Psoas muscle (tissue), 8 donors: ENCODE measurements around the gene ART3. TPM values are rescaled to one million over a fixed set of nuclear protein-coding genes. Genes with fewer than 3 reads are reported as not detected.
"Not testable (repeated sequence)": the region's sequence is repeated elsewhere in the genome, so short reads cannot be mapped to it uniquely, and the experiment has no call there.

Experiments used
- ATAC-seq, 4 donors: fragments of 200-7000 bp; cut with Tn5 transposase; one replicate each; pipeline ENCODE4 v1.9.1; 2020; ENCODE audit warnings: moderate library complexity in 3 of 4, mild to moderate bottlenecking in 2 of 4
- DNase-seq, 2 donors: peaks; one replicate each; pipeline ENCODE4 v3.0.0-alpha.2; 2020
- H3K27ac ChIP-seq: fragments of 200-600 bp; one replicate; pipeline ENCODE4 v1.8.0; 2022
- H3K27me3 ChIP-seq, 3 donors: fragments of 200-600 bp in 1 of 3; one replicate each; pipeline versions ENCODE4 v1.6.1 to v1.8.0; 2013 to 2022; ENCODE audit warnings: low read length in 2 of 3, mild to moderate bottlenecking in 2 of 3, moderate library complexity in 1 of 3; ENCODE audit not compliant: insufficient read depth in 3 of 3
- H3K36me3 ChIP-seq, 2 donors: fragments of 200-600 bp in 1 of 2; one replicate each; pipeline versions ENCODE4 v1.6.1 to v1.8.0; 2013 to 2022; ENCODE audit warnings: low read depth in 1 of 2, mild to moderate bottlenecking in 1 of 2, moderate library complexity in 1 of 2; ENCODE audit not compliant: insufficient read depth in 1 of 2
- H3K4me1 ChIP-seq: fragments of 200-600 bp; one replicate; pipeline ENCODE4 v1.8.0; 2022
- H3K4me3 ChIP-seq: fragments of 200-600 bp; one replicate; pipeline ENCODE4 v1.8.0; 2022; ENCODE audit warnings: mild to moderate bottlenecking
- H3K9me3 ChIP-seq: fragments of 200-600 bp; one replicate; pipeline ENCODE4 v1.8.0; 2022
- CTCF ChIP-seq: fragments of 200-600 bp; IDR thresholded peaks from one replicate; pipeline ENCODE4 v1.8.0; 2022; ENCODE audit warnings: antibody characterized with exemption
- WGBS, 3 donors: extraction: QIAGEN DNeasy Blood & Tissue Kit; methylation state at CpG; one replicate each; pipeline versions ENCODE4 v1.1.6 to v1.1.7; 2013; 5-methylcytosine and 5-hydroxymethylcytosine counted together
- intact Hi-C, 2 donors: fragments of 100-400 bp; cut with DNase I; formaldehyde crosslinking; loops; one replicate each; pipeline versions ENCODE4 v1.11.0 to v1.14.2; 2022
- polyA plus RNA-seq, 3 donors: library from polyadenylated mRNA; stranded (reverse); fragments of 200-250 nt; gene quantifications; one replicate each; pipeline ENCODE4 v1.2.3, GENCODE V29; 2013
- total RNA-seq, 4 donors: library from RNA; stranded (reverse); fragmentation: NEBNext Ultra II Directional in 2 of 4; extraction: Animal tissue kit (Norgen Biotek cat#: 25700) in 2 of 4; gene quantifications; one replicate each; pipeline versions ENCODE4 v1.2.1 to v1.2.4, GENCODE V29; 2021 to 2023
- donor health status: healthy with polysubstance abuse.
- donor health status: DM: no; HTN: no; CAD: no; lungs with moderate emphysema.
- donor health status: Bipolar disorder and iron deficiency.
- donor health status: healthy.
- donor health status: DM: yes; HTN: yes; CAD: no.
- donor health status: DM: no; HTN: no; CAD: no.
- donor health status: DM: no; HTN: no; CAD: no.
- donor health status: DM: yes; HTN: yes; CAD: no.

The ART3 gene
- total and polyA plus RNA-seq, 7 donors: 33.1 to 218 (median 133) TPM

GRCh38 chr4:76035799-76036380 is 38.6 kb upstream of the ART3 start, which contains the start of gene CXCL11:
Gene CXCL11, minus strand, starts transcription at chr4:76036070. Its CDS starts 83 bp downstream, at chr4:76035987.
- H3K27ac ChIP-seq: no peak within 1 kb of the TSS
- DNase-seq (no peak), ATAC-seq (no peak)
- H3K27me3 ChIP-seq: no peaks in the 10 kb centered on the region
- intact Hi-C loops: no loop called here
- WGBS, 3 donors: 77 to 85% (median 81%) methylated on average over 2 of the region's 2 CpGs
- no peaks in the 10 kb centered on the region for H3K36me3 ChIP-seq
- H3K4me3 ChIP-seq: no peak within 1 kb of the TSS
- no peaks in the 10 kb centered on the region for H3K9me3 ChIP-seq
- TF ChIP-seq CTCF: no peak
- H3K4me1 ChIP-seq: no peaks in the 10 kb centered on the region

DNA sequence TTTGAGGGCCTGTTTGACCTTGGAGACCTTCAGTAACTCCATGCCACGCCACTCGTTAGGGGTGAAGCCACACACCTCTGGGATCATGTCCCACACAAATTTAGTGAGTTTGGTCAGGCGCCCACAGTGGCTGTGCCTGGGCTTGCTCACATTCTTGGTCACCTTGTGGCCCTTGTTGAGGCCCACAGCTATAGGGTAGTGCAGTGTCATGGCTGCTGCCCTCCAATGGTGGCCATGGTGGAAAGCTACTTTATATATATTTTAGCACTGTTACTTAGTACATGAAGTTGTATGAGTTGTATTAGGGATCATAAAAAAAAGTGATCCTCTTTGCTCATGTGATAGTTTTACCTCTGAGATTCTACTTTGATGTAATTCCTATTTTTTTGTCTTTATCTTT is 37.7 kb upstream of the ART3 start:
- no peaks in the 10 kb centered on the region for H3K4me1 ChIP-seq
- intact Hi-C loops: no loop called here
- H3K27ac ChIP-seq: no peak overlapping the region
- ATAC-seq: no peak
- no peaks in the 10 kb centered on the region for H3K36me3 ChIP-seq
- no peaks in the 10 kb centered on the region for H3K27me3 ChIP-seq
- DNase-seq: no peak
- 71 to 87% (median 79%) methylated on average over 3 of the region's 3 CpGs for WGBS, 3 donors
- H3K9me3 ChIP-seq: no peaks in the 10 kb centered on the region
- no peak for TF ChIP-seq CTCF
- H3K4me3 ChIP-seq: no peak overlapping the region

- H3K27me3 ChIP-seq, intact Hi-C loops, H3K36me3 ChIP-seq, H3K9me3 ChIP-seq, ATAC-seq, H3K4me1 ChIP-seq, H3K4me3 ChIP-seq, DNase-seq, H3K27ac ChIP-seq: not testable (repeated sequence)
- 71 to 86% (median 80%) methylated on average over 13 to 16 of the region's 18 CpGs for WGBS, 3 donors
These were observed 32.1 kb upstream of the ART3 start for GRCh38 chr4:76042241-76042998.

- H3K27ac ChIP-seq, H3K4me1 ChIP-seq, intact Hi-C loops, H3K4me3 ChIP-seq, H3K27me3 ChIP-seq, DNase-seq, H3K36me3 ChIP-seq, H3K9me3 ChIP-seq, ATAC-seq: not testable (repeated sequence)
- 71 to 95% (median 94%) methylated on average over 4 to 18 of the region's 18 CpGs for WGBS, 3 donors
These were observed 31.2 kb upstream of the ART3 start for GRCh38 chr4:76043306-76043705.

GRCh38 chr4:76044686-76045085 is 29.8 kb upstream of the ART3 start:
- intact Hi-C loops, H3K9me3 ChIP-seq, DNase-seq, H3K4me3 ChIP-seq, ATAC-seq, H3K4me1 ChIP-seq, H3K27me3 ChIP-seq, H3K36me3 ChIP-seq, H3K27ac ChIP-seq: not testable (repeated sequence)
- 71 to 83% (median 83%) methylated on average over 4 of the region's 4 CpGs for whole genome bisulfite sequencing, 3 donors

- H3K4me3 ChIP-seq, intact Hi-C loops, H3K27me3 ChIP-seq, H3K27ac ChIP-seq, H3K4me1 ChIP-seq, DNase-seq, H3K36me3 ChIP-seq, ATAC-seq, H3K9me3 ChIP-seq: not testable (repeated sequence)
- 72 to 77% (median 73%) methylated on average over 17 of the region's 17 CpGs for WGBS, 3 donors
These were observed 24.6 kb upstream of the ART3 start for GRCh38 chr4:76049860-76050416.

DNA sequence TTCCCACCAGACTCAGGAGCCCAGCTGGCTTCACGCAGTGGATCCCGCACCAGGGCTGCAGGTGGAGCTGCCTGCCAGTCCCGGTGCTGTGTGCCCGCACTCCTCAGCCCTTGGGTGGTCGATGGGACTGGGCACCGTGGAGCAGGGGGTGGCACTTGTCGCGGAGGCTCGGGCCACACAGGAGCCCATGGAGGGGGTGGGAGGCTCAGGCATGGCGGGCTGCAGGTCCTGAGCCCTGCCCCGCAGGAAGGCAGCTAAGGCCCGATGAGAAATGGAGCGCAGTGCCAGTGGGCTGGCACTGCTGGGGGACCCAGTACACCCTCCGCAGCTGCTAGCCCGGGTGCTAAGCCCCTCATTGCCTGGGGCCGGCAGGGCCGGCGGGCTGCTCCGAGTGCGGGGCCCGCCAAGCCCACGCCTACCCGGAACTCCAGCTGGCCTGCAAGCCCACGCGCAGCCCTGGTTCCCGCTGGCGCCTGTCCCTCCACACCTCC is 23.9 kb upstream of the ART3 start:
- 85 to 93% (median 90%) methylated on average over 12 to 27 of the region's 27 CpGs for WGBS, 3 donors
- intact Hi-C loops, ATAC-seq: not testable (repeated sequence)

More for the DNA sequence above, 23.9 kb upstream of the ART3 start:
- not testable (repeated sequence) for H3K4me3 ChIP-seq, H3K4me1 ChIP-seq, H3K27ac ChIP-seq, H3K27me3 ChIP-seq, DNase-seq, H3K9me3 ChIP-seq, H3K36me3 ChIP-seq
